Fibroblast of lung (primary cell): ENCODE results near the gene PPP2R5A.

Source experiments
- CTCF ChIP-seq, 2 donors: IDR thresholded peaks in 1 of 2; conservative IDR thresholded peaks in 1 of 2; 1 replicate in 1 of 2; 2 replicates in 1 of 2; pipeline ENCODE4 v1.5.1; 2011 to 2012; ENCODE audit warnings: low read length in 2 of 2, control low read depth in 1 of 2, inconsistent platforms in 1 of 2, low read depth in 1 of 2, mild to moderate bottlenecking in 1 of 2
- EZH2 ChIP-seq: IDR thresholded peaks from 2 replicates; pipeline ENCODE4 v1.5.1; 2012; ENCODE audit warnings: low read length, control low read depth, mild to moderate bottlenecking; ENCODE audit errors: missing control alignments

GRCh38 chr1:212297338-212297737 is 12.1 kb downstream of the PPP2R5A start:
- TF ChIP-seq CTCF (conservative IDR thresholded peaks at IDR 0.05 in 1 of 2, IDR thresholded peaks at IDR 0.05 in 1 of 2; ENCODE audit: low read depth in 1 of 2, low read length in 2 of 2) = no peak
- no peak for TF ChIP-seq EZH2
